Fibroblast of the aortic adventitia (primary cell): Measurements from ENCODE around the gene METTL3. TPM values are rescaled to one million over a fixed set of nuclear protein-coding genes. Genes with fewer than 3 reads are reported as not detected.

ENCODE experiments used
- DNase-seq: peaks from one replicate; pipeline ENCODE4 v3.0.0-alpha.2; 2010; ENCODE audit warnings: low read depth
- H3K4me3 ChIP-seq: 2 replicates; pipeline ENCODE4 v1.5.1; 2011; ENCODE audit warnings: low read depth, mild to moderate bottlenecking, control low read depth, low read length, moderate library complexity
- total RNA-seq: library from RNA; depleted of rRNA; stranded (reverse); fragments of >200 nt; gene quantifications from 2 replicates; pipeline ENCODE4 v1.2.3, GENCODE V29; 2012; ENCODE audit warnings: low replicate concordance
- TF ChIP-seq, protein P1 (sequence below): IDR thresholded peaks from 2 replicates; pipeline ENCODE4 v1.5.1; 2011; ENCODE audit warnings: mild to moderate bottlenecking, low read length, control low read depth, inconsistent platforms; ENCODE audit not compliant: insufficient read depth

Gene METTL3
- total RNA-seq, 1 donor, result 36.2 TPM

DNA sequence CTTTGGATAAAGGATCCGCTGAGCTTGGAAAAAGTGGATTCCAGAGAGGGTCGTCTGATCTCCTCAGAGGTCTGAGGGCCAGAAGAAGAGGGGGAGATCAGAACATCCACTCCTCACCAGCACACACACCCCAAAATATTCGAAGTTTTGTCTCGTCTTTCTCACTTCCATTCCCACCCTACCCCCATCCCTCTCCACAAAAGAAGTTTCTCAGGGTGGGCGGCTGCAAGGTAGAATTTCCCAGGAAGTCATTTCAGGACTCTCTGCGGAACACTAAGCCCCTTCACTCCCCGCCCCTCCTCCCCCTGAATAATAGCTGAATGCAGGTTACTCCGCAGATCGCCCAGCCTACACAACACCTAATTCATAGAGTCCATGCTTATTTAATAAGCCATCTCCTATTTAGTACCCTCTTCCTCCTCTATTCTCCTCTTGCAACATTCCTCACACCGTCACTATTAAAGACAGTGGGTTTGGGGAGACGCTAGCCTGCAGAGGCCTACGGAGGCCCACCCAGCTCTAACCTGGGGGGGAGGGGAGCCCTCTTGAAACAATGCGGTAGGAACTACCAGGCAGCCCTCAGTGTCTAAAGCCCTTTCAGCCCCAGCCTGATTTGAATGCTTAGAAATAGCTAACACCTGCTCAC, 15.7 kb upstream of the METTL3 start:
- TF ChIP-seq, protein P1, sequence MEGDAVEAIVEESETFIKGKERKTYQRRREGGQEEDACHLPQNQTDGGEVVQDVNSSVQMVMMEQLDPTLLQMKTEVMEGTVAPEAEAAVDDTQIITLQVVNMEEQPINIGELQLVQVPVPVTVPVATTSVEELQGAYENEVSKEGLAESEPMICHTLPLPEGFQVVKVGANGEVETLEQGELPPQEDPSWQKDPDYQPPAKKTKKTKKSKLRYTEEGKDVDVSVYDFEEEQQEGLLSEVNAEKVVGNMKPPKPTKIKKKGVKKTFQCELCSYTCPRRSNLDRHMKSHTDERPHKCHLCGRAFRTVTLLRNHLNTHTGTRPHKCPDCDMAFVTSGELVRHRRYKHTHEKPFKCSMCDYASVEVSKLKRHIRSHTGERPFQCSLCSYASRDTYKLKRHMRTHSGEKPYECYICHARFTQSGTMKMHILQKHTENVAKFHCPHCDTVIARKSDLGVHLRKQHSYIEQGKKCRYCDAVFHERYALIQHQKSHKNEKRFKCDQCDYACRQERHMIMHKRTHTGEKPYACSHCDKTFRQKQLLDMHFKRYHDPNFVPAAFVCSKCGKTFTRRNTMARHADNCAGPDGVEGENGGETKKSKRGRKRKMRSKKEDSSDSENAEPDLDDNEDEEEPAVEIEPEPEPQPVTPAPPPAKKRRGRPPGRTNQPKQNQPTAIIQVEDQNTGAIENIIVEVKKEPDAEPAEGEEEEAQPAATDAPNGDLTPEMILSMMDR, result no peak
- DNase-seq, result no peak

DNA sequence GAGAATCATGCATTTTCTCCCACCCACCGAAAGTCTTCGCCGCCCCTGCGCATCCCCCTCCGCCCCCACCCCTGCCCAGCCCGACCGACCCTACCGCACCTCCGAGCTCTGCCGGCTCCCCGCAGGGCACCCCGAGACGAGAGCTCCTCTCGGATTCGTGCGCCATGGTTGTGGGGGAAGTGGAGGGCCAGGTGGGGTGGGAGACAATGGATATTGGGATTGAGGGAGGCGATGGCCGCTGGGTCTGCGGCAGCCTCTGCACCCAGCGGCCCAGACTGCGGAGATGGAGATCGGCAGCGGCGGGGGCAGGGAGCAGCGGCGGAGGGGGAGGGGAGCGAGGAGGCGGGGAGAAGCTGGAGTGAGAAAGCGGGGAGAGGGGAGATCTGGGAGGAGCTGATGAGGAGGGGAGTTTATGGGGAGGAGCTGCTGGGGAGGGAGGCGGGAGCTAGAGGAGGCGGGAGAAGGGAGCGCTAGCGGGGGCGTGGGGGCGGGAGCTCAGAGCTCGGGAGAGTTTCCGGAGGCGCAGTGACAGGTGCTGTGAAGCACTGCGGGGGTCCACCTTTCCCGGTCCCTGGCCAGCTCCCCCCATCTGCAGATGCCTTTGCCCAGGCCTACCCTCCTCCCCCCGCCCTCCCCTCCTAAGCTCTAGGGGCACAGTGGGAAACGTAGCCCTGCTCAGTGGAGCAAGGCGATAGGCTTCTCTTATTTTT, 15.0 kb upstream of the METTL3 start, which contains the start of gene SALL2:
Gene SALL2 (minus strand): TSS at position 385 of the 710 bp plus-strand sequence. CDS start 219 bp downstream, at position 166.
- H3K4me3 ChIP-seq, result peak within 1 kb of the TSS; percentile 77
- TF ChIP-seq, protein P1, result no peak
- DNase-seq, result peak; percentile 49

More for the DNA sequence above, 15.7 kb upstream of the METTL3 start:
- peak overlapping the region; percentile 77 for H3K4me3 ChIP-seq

DNA sequence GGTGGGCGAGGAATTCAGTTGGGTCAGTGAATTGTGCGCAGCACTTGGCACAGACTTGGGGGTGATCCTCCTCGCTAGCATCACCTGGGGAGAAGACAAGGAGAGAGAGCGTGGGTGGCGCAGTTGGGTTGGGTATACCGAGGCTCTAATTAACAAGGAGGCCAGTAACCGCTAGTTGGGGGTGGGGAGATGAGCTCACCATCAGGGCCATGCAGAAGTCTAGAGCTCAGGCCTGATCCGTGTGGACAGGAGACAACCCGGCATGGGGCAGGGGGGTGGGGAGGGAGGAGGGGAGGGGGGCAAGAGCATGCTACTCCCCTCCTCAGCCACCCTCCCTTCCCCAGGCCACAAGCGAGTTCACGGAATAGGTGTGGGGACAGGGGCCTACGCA, 14.4 kb upstream of the METTL3 start:
- peak overlapping the region; percentile 77 for H3K4me3 ChIP-seq
- TF ChIP-seq, protein P1, result no peak
- DNase-seq, result no peak

DNA sequence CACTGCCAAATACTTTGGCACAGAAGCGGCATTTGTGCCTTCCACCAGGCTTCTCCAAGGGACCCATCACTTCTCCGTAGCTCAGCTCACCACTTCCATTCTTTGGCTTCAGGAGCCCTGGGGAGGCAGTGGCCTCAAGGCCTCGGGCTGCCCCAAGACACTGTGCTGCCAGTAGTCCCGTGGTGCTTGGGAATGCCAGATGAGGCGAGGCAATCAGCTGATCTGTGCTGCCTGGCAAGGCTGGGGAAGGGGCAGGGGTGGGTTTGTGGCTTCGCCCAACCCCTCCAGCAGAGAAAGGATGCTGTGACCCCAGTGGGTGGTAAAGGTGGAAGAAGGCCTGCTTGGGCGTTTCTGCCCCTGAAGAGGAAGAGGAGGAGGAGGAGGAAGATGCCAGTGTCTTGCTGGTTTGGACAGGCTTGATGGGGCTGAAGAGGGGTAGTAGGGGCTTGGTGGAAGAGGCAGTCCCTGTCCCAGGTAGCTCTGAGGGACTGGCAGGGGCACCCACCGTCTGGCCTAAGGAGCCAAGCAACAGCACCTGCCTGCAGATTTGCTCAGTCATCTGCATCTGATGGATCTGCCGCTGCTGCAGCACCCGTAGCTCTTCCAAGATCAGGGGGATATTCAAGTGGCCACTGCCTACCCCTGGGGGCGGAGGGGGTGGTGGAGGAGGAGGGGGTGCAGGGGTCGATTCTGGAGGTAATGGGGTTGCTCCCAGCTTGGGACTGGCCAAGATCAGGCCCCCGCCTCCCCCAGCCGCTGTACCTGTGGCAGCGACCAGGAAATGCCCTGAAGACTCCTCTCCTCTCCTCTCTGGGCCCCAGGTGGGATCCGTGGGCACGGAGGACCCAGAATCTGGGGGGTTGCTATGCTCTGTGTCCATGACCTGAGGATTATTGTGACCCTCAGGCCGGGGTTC, 13.7 kb upstream of the METTL3 start:
- H3K4me3 ChIP-seq, result peak overlapping the region; percentile 77
- DNase-seq, result no peak
- TF ChIP-seq, protein P1, result no peak

DNA sequence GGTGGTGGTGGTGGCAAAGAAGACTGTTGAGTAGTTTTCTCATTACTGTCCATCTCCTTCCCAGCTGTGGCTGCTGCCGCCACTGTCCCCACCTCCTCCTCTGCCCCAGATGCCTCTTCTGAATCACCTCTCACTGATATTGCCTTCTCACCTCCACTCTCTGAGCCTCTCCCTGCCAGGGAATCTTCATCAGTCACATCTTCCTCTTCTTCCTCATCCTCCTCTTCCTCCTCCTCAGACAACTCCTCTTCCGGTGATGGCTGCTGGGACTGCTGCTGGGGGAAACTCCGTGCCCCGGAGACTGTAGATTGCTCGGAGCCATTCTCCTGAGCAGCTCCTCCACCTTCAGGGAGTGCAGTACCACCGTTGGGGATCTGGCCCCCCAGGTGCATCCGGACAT, 12.1 kb upstream of the METTL3 start:
- TF ChIP-seq, protein P1, result no peak
- no peak overlapping the region for H3K4me3 ChIP-seq
- no peak for DNase-seq

DNA sequence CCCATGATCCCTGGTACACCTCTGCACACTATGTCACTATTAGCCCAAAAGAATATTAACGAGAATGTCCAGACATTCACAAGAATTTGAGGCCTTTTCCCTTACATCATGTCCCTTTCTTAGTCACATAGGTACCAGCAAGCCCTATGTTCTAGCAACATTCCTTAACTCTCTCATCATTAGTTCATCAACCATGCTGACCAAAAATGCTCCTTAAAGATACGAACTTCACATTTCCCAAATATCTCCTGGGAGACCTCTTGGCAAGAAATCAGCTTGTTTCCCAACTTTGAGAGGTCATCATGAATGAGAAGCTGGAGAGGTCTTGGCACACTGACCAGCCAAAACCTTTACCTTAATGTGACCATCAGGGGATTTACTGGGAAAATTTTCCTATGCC, 10.4 kb upstream of the METTL3 start:
- TF ChIP-seq, protein P1, result no peak
- DNase-seq, result peak; percentile 78
- H3K4me3 ChIP-seq, result no peak overlapping the region
